ENCODE data around the gene RTKN2.

Gene RTKN2

DNA sequence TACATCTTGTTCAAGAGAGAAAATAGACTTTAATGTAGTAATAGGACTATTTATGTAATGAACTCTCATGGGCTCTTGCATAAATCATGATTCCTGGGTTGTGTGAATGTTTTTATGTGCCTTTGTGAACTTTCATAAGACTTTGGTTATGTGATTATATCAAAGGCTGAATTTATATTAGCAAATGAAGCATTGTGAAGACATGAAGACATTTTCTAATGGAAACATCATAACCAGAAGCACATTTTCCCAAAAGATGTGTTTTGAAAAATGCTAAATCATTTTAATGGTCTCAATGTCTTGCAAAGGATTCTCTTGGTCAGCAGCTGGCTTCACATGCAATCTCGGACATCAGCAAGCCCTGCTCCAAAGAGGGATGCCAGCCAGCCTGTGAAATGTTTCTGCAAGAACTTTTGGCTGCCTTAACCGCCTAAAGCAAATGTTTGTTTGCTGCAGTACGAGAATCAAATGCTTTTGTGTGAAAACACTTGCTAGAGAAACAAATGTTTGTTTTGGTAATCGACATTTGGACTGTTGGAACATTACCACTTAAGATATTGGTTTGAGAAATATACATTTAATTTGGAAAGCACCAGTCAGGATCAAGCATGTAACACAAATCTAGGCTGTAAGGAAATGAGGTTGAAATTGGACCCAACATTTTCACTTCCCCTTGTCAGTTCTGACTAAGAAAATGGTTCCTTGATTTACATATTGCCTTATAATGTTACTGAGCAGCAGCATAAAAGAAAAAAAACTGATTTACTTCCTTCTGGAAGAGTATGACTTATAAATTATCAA is 102.1 kb downstream of the RTKN2 start:
- DNase-seq (ENCODE audit: low read depth): peak; percentile 56
- no peak overlapping the region for H3K4me3 ChIP-seq (ENCODE audit: low read depth, low read length)
- TF ChIP-seq, protein P1, sequence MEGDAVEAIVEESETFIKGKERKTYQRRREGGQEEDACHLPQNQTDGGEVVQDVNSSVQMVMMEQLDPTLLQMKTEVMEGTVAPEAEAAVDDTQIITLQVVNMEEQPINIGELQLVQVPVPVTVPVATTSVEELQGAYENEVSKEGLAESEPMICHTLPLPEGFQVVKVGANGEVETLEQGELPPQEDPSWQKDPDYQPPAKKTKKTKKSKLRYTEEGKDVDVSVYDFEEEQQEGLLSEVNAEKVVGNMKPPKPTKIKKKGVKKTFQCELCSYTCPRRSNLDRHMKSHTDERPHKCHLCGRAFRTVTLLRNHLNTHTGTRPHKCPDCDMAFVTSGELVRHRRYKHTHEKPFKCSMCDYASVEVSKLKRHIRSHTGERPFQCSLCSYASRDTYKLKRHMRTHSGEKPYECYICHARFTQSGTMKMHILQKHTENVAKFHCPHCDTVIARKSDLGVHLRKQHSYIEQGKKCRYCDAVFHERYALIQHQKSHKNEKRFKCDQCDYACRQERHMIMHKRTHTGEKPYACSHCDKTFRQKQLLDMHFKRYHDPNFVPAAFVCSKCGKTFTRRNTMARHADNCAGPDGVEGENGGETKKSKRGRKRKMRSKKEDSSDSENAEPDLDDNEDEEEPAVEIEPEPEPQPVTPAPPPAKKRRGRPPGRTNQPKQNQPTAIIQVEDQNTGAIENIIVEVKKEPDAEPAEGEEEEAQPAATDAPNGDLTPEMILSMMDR (IDR thresholded peaks at IDR 0.05; ENCODE audit: control insufficient read depth, extremely low read depth, insufficient read depth): no peak

DNA sequence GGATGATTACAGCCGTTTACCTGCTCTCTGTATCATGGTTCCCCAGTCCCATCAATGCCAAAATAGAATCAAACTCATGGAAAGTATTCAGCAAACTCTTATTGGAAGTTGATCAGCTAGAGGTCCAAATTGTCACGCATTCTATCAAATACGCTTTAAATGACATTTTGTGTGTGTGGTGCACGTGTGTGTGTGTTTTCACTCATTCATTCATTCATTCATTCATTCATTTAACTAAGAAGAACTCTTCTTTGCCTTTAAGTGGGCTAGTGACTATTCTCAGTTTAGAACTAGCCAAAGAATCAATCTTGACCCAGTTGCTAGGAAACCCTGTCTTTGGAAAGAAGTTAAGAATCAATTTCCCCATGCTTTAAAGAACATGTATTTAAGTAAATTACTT is 102.8 kb downstream of the RTKN2 start:
- TF ChIP-seq, protein P1 (IDR thresholded peaks at IDR 0.05; ENCODE audit: control insufficient read depth, extremely low read depth, insufficient read depth): no peak
- DNase-seq (ENCODE audit: low read depth): no peak

DNA sequence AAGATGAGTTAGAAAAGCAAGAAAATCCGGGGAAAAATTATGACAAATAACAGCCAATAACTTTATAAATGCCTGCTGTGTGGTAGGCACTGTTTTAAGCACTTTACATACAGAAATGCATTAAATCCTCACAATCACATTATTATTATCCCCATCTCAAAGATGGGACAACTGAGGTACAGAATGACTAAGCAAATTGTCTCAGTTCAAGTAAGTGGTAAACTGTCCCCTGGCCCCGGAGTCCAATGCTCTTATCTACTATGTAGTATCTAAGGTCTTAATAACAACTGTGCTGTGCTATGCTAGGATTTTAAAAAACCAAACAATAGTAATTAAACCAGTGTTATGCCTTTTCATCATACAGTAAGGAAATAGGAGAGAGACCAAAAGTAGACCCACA is 105.6 kb downstream of the RTKN2 start:
- no peak for DNase-seq (ENCODE audit: low read depth)
- TF ChIP-seq, protein P1 (IDR thresholded peaks at IDR 0.05; ENCODE audit: control insufficient read depth, extremely low read depth, insufficient read depth): no peak
- no peak overlapping the region for H3K4me3 ChIP-seq (ENCODE audit: low read depth, low read length)

More for the DNA sequence above, 102.8 kb downstream of the RTKN2 start:
- no peak overlapping the region for H3K4me3 ChIP-seq (ENCODE audit: low read depth, low read length)

DNA sequence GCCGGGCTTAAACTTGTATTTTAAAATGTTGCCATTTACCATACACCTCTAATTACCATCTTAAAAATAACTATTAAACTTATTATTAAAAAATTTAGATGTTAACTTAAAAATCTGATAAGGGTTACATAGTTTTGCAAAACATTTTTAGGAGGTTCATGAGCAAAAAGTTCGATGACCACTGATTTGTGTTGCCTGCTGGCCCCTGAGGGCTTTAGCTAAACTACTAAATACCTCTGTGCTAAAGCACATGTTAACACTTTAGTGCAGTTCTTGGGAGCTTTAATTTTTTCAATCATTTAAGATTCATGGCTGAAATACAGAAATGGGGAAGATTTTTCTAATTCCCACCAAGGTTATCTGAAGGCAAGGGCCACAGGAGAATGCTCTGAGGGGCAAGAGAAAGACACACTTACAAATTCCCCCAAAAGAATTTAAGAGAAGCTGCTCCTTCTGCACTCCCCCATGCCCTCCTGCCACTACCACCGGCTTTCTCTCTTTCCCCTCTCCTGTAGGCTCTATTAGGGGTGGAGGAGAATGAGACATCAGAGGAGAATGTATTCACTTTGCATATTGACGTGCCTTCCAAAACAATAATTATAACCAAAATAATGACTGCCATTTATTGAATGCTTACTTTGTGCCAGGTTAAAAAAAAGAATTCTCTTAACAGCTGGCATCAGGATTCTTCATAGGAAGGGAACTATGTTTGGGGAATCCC is 106.2 kb downstream of the RTKN2 start:
- DNase-seq (ENCODE audit: low read depth): no peak
- H3K4me3 ChIP-seq (ENCODE audit: low read depth, low read length): no peak overlapping the region
- TF ChIP-seq, protein P1 (IDR thresholded peaks at IDR 0.05; ENCODE audit: control insufficient read depth, extremely low read depth, insufficient read depth): no peak

DNA sequence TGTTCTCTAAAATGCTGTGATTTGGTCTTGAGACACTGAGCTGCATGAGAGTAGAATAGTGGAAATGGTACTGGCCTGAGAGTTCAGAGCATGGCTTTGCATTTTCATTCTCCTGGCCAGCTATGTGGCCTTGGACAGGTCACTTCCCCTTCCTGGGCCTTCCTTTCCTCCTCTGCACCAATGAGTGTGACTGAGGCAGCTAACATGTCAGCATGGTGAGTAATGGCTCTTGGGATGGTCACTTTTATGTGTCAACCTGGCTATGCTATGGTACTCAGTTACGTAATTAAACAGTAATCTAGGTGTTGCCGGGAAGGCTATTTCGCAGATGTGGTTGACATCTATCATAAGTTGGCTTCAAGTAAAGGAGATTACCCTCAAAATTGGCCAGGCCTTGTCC is 109.3 kb downstream of the RTKN2 start:
- no peak for DNase-seq (ENCODE audit: low read depth)
- TF ChIP-seq, protein P1 (IDR thresholded peaks at IDR 0.05; ENCODE audit: control insufficient read depth, extremely low read depth, insufficient read depth): no peak

DNA sequence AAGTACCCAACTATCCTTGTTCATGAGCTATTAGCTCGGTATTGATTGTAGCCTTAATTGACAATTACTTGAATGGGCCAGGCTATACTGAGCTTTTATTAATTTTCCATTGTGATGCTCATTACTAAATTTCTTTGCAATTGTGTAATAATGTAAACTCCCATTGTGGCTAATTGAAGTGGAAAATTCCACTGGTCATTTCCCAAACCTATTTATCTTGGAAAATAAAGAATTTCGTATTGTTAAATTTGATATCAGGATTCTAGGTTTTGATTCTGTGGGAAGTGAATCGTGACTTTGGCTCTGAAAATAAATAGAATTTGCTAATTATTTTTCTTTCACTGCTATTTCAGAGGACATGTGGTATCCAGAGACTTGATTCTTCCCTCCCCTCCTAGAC is 111.0 kb downstream of the RTKN2 start:
- TF ChIP-seq, protein P1 (IDR thresholded peaks at IDR 0.05; ENCODE audit: control insufficient read depth, extremely low read depth, insufficient read depth): no peak
- DNase-seq (ENCODE audit: low read depth): no peak
- H3K4me3 ChIP-seq (ENCODE audit: low read depth, low read length): no peak overlapping the region

More for the DNA sequence above, 109.3 kb downstream of the RTKN2 start:
- no peak overlapping the region for H3K4me3 ChIP-seq (ENCODE audit: low read depth, low read length)
